Muscle layer of duodenum (tissue), 2 donors: Measurements from ENCODE around the gene EAPP.
A peak's percentile ranks its signal among the peaks of the same experiment; 100 is the strongest.
"Not testable (repeated sequence)": the region's sequence is repeated elsewhere in the genome, so short reads cannot be mapped to it uniquely, and the experiment has no call there.

Source experiments
- H3K27ac ChIP-seq: one replicate; pipeline ENCODE4 v1.7.0; 2013; ENCODE audit warnings: mild to moderate bottlenecking, low read length
- H3K27me3 ChIP-seq: one replicate; pipeline ENCODE4 v1.7.0; 2013; ENCODE audit warnings: low read depth, mild to moderate bottlenecking, control low read depth, low read length
- H3K36me3 ChIP-seq, 2 donors: one replicate each; pipeline ENCODE4 v1.7.0; 2013; ENCODE audit warnings: low read length in 2 of 2, control low read depth in 1 of 2, mild to moderate bottlenecking in 1 of 2; ENCODE audit not compliant: insufficient read depth in 2 of 2, control insufficient read depth in 1 of 2
- H3K4me1 ChIP-seq, 2 donors: one replicate each; pipeline ENCODE4 v1.7.0; 2013; ENCODE audit warnings: low read length in 2 of 2, mild to moderate bottlenecking in 2 of 2, control low read depth in 1 of 2, moderate library complexity in 1 of 2; ENCODE audit not compliant: insufficient read depth in 2 of 2, control insufficient read depth in 1 of 2
- H3K4me3 ChIP-seq, 2 donors: one replicate each; pipeline ENCODE4 v1.7.0; 2013; ENCODE audit warnings: low read length in 2 of 2, low read depth in 1 of 2, mild to moderate bottlenecking in 1 of 2
- H3K9me3 ChIP-seq, 2 donors: one replicate each; pipeline ENCODE4 v1.7.0; 2013; ENCODE audit warnings: low read length in 2 of 2, control low read depth in 1 of 2, mild to moderate bottlenecking in 1 of 2; ENCODE audit not compliant: control insufficient read depth in 1 of 2
- donor health status: healthy.

EAPP gene

GRCh38 chr14:34539407-34540180 is at the start of gene EAPP:
Gene EAPP, minus strand, starts transcription at chr14:34539701. Its CDS starts 73 bp downstream, at chr14:34539628.
- no peaks in the 10 kb centered on the region for H3K9me3 ChIP-seq
- H3K27me3 ChIP-seq, result no peaks in the 10 kb centered on the region
- H3K4me1 ChIP-seq, result peaks cover 6 to 17% of the 10 kb centered on the region in 2 donors
- peak within 1 kb of the TSS; percentile 94 for H3K27ac ChIP-seq
- peaks cover 0 to under 1% of the 10 kb centered on the region in 2 donors for H3K36me3 ChIP-seq
- peak within 1 kb of the TSS; percentile 82 to 91 for H3K4me3 ChIP-seq

GRCh38 chr14:34583525-34583924 is 44.0 kb upstream of the EAPP start:
- peaks cover 8 to 63% of the 10 kb centered on the region in 2 donors for H3K36me3 ChIP-seq

GRCh38 chr14:34582117-34582680 is 42.7 kb upstream of the EAPP start:
- no peak overlapping the region for H3K4me3 ChIP-seq
- H3K4me1 ChIP-seq, result no peaks in the 10 kb centered on the region
- peaks cover 11 to 63% of the 10 kb centered on the region in 2 donors for H3K36me3 ChIP-seq
- no peaks in the 10 kb centered on the region for H3K27me3 ChIP-seq
- no peaks in the 10 kb centered on the region for H3K9me3 ChIP-seq
- no peak overlapping the region for H3K27ac ChIP-seq

More at GRCh38 chr14:34583525-34583924, 44.0 kb upstream of the EAPP start:
- Histone ChIP-seq H3K27me3 (no peaks in the 10 kb centered on the region), H3K4me1 (no peaks in the 10 kb centered on the region), H3K27ac (no peak overlapping the region), H3K9me3 (no peaks in the 10 kb centered on the region), H3K4me3 (no peak overlapping the region)

- Histone ChIP-seq H3K36me3 (peaks cover 12 to 52% of the 10 kb centered on the region in 2 donors), H3K4me3 (no peak overlapping the region), H3K4me1 (no peaks in the 10 kb centered on the region), H3K27ac (no peak overlapping the region), H3K27me3 (no peaks in the 10 kb centered on the region), H3K9me3 (no peaks in the 10 kb centered on the region)
Measured at GRCh38 chr14:34580381-34580780, 40.9 kb upstream of the EAPP start.

- Histone ChIP-seq H3K4me3 (no peak overlapping the region), H3K27me3 (no peaks in the 10 kb centered on the region), H3K9me3 (no peaks in the 10 kb centered on the region), H3K4me1 (no peaks in the 10 kb centered on the region), H3K36me3 (peaks cover 18 to 42% of the 10 kb centered on the region in 2 donors), H3K27ac (no peak overlapping the region)
Measured at GRCh38 chr14:34571771-34572170, 32.3 kb upstream of the EAPP start.

- no peak overlapping the region for H3K27ac ChIP-seq
- H3K27me3 ChIP-seq, result no peaks in the 10 kb centered on the region
- H3K4me3 ChIP-seq, result no peak overlapping the region
- H3K4me1 ChIP-seq, result no peaks in the 10 kb centered on the region
- H3K36me3 ChIP-seq, result peaks cover 18 to 56% of the 10 kb centered on the region in 2 donors
- H3K9me3 ChIP-seq, result no peaks in the 10 kb centered on the region
Measured at GRCh38 chr14:34569750-34570149, 30.2 kb upstream of the EAPP start.

GRCh38 chr14:34568803-34569202 is 29.3 kb upstream of the EAPP start:
- H3K4me3 ChIP-seq, result no peak overlapping the region
- peaks cover 22 to 50% of the 10 kb centered on the region in 2 donors for H3K36me3 ChIP-seq
- H3K27ac ChIP-seq, result no peak overlapping the region
- H3K27me3 ChIP-seq, result no peaks in the 10 kb centered on the region
- H3K4me1 ChIP-seq, result no peaks in the 10 kb centered on the region
- H3K9me3 ChIP-seq, result no peaks in the 10 kb centered on the region

- H3K4me3 ChIP-seq, result no peak overlapping the region
- H3K4me1 ChIP-seq, result no peaks in the 10 kb centered on the region
- no peak overlapping the region for H3K27ac ChIP-seq
- peaks cover 4 to 33% of the 10 kb centered on the region in 2 donors for H3K36me3 ChIP-seq
- H3K9me3 ChIP-seq, result no peaks in the 10 kb centered on the region
- H3K27me3 ChIP-seq, result no peaks in the 10 kb centered on the region
Measured at GRCh38 chr14:34562776-34563150, 23.3 kb upstream of the EAPP start.

GRCh38 chr14:34562037-34562775 is 22.7 kb upstream of the EAPP start:
- not testable (repeated sequence) for H3K4me1 ChIP-seq, H3K4me3 ChIP-seq, H3K27ac ChIP-seq, H3K27me3 ChIP-seq, H3K9me3 ChIP-seq
- peaks cover 4 to 29% of the 10 kb centered on the region in 2 donors for H3K36me3 ChIP-seq

GRCh38 chr14:34556498-34556829 is 17.0 kb upstream of the EAPP start:
- not testable (repeated sequence) for H3K4me1 ChIP-seq, H3K4me3 ChIP-seq, H3K27me3 ChIP-seq, H3K9me3 ChIP-seq, H3K27ac ChIP-seq, H3K36me3 ChIP-seq

- not testable (repeated sequence) for H3K4me1 ChIP-seq, H3K36me3 ChIP-seq, H3K4me3 ChIP-seq, H3K27me3 ChIP-seq, H3K27ac ChIP-seq, H3K9me3 ChIP-seq
Measured at GRCh38 chr14:34555583-34556497, 16.3 kb upstream of the EAPP start.
